NB4 (cell line): ENCODE data around the gene ADAM12.

Experiments
- CTCF ChIP-seq: IDR thresholded peaks from one replicate; pipeline ENCODE4 v1.5.1; 2012; ENCODE audit warnings: low read depth, low read length
- MYC ChIP-seq: IDR thresholded peaks from 2 replicates; pipeline ENCODE4 v1.6.1; 2011; ENCODE audit warnings: low read depth, low read length
- POLR2A ChIP-seq: IDR thresholded peaks from 2 replicates; pipeline ENCODE4 v1.6.1; 2011; ENCODE audit warnings: mild to moderate bottlenecking; ENCODE audit not compliant: insufficient read length; ENCODE audit errors: extremely low read depth

- no peak for TF ChIP-seq CTCF
- no peak for TF ChIP-seq POLR2A
- no peak for TF ChIP-seq MYC
These were observed 247.5 kb downstream of the ADAM12 start for GRCh38 chr10:126140746-126141273.
